Measurements from ENCODE around the gene HNRNPA3. TPM values are rescaled to one million over a fixed set of nuclear protein-coding genes. Genes with fewer than 3 reads are reported as not detected.
"Not testable (repeated sequence)": the region's sequence is repeated elsewhere in the genome, so short reads cannot be mapped to it uniquely, and the experiment has no call there.

Gene HNRNPA3
- total RNA-seq, 1 experiment from 2014 or later, result 290 TPM

DNA sequence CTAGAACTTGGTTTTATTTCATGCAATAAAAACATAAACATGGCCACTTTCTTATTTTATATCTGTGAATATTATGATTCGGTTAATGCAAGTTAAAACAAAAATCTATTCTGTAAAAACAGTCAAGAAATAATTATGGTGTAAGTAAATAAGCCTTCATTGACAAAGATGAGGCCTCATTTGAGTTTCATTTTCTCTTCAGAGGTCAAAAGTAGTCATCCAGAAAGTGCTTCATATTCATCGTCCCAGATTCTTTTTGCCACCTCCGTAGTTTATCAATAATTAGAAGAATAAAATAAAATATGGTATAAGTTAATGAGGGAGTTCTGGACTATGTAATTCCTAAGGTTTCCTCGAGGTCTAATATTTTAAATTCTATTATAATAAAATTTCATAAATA, 19.4 kb upstream of the HNRNPA3 start:
- POLR2A ChIA-PET (ENCODE audit: unreplicated experiment), result no interaction called here
- 0 out of 2 replicates have a peak, but pooled peaks cover 3% of the 10 kb centered on the region for H3F3A ChIP-seq (ENCODE audit: insufficient read depth, low read depth)
- H3K4me1 ChIP-seq (replicated peaks; ENCODE audit: insufficient read depth), result peaks cover 7% of the 10 kb centered on the region
- H3K36me3 ChIP-seq (ENCODE audit: low read depth), result no peaks in the 10 kb centered on the region
- no peaks in the 10 kb centered on the region for H3K27me3 ChIP-seq (ENCODE audit: insufficient read depth, low read depth)
- CTCF ChIA-PET, result no interaction called here
- no peak for DNase-seq
- BruUV-seq (replicated peaks), result no TSS peak
- no peak overlapping the region for H3K4me3 ChIP-seq
- TF ChIP-seq, protein P1, sequence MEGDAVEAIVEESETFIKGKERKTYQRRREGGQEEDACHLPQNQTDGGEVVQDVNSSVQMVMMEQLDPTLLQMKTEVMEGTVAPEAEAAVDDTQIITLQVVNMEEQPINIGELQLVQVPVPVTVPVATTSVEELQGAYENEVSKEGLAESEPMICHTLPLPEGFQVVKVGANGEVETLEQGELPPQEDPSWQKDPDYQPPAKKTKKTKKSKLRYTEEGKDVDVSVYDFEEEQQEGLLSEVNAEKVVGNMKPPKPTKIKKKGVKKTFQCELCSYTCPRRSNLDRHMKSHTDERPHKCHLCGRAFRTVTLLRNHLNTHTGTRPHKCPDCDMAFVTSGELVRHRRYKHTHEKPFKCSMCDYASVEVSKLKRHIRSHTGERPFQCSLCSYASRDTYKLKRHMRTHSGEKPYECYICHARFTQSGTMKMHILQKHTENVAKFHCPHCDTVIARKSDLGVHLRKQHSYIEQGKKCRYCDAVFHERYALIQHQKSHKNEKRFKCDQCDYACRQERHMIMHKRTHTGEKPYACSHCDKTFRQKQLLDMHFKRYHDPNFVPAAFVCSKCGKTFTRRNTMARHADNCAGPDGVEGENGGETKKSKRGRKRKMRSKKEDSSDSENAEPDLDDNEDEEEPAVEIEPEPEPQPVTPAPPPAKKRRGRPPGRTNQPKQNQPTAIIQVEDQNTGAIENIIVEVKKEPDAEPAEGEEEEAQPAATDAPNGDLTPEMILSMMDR (conservative IDR thresholded peaks at IDR 0.05), result no peak
- no peak for TF ChIP-seq EZH2 (IDR thresholded peaks at IDR 0.05; ENCODE audit: low read depth)
- H3K79me2 ChIP-seq (ENCODE audit: low read depth), result no peaks in the 10 kb centered on the region
- intact Hi-C loops (cut with micrococcal nuclease; ENCODE audit: unreplicated experiment), result no loop called here
- no peaks in the 10 kb centered on the region for H3K9me2 ChIP-seq (ENCODE audit: insufficient read depth)
- no peak overlapping the region for H2AFZ ChIP-seq
- no peaks in the 10 kb centered on the region for H3K9me3 ChIP-seq (ENCODE audit: insufficient read depth, low read depth)
- no peaks in the 10 kb centered on the region for H4K20me1 ChIP-seq (ENCODE audit: insufficient read depth)
- H3K4me2 ChIP-seq, result no peak overlapping the region
- no peak overlapping the region for H3K27ac ChIP-seq

DNA sequence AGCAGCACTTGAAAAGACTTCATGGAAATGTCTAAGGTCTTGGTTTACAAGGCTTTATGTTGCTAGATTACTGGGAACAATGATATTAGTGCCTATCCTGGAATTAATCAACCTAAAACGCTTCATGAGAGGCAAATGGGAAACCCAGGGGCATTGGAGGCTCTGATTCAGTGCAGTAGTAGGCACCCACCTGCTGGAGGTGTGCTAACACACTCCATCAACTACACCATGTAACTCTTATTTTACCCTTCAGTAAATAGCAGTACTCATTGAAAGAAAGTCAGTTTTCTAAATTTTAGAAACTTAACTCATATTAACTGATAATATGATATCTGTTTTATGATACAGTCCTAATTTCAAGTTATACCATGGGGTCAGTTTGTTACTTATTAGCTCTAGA, 17.4 kb upstream of the HNRNPA3 start:
- no peaks in the 10 kb centered on the region for H3K27me3 ChIP-seq (ENCODE audit: insufficient read depth, low read depth)
- CTCF ChIA-PET, result interaction anchor here (0.7 to 3.1 kb wide), 3 partner anchors 17 to 82 kb away, joined by 5 to 16 read pairs (median 6); no protein-coding TSS in a partner anchor
- intact Hi-C loops (cut with micrococcal nuclease; ENCODE audit: unreplicated experiment), result no loop called here
- DNase-seq, result no peak
- BruUV-seq (replicated peaks), result no TSS peak
- no peaks in the 10 kb centered on the region for H3K4me1 ChIP-seq (replicated peaks; ENCODE audit: insufficient read depth)
- no peak overlapping the region for H3K4me2 ChIP-seq
- no peak overlapping the region for H3K27ac ChIP-seq
- no peaks in the 10 kb centered on the region for H3K36me3 ChIP-seq (ENCODE audit: low read depth)
- H3K9me2 ChIP-seq (ENCODE audit: insufficient read depth), result no peaks in the 10 kb centered on the region
- no peaks in the 10 kb centered on the region for H3K79me2 ChIP-seq (ENCODE audit: low read depth)
- POLR2A ChIA-PET (ENCODE audit: unreplicated experiment), result interaction anchor here (0.6 kb wide), 1 partner anchor 567 kb away, joined by 13 read pairs; no protein-coding TSS in a partner anchor
- no peaks in the 10 kb centered on the region for H4K20me1 ChIP-seq (ENCODE audit: insufficient read depth)
- H3K4me3 ChIP-seq, result no peak overlapping the region
- no peaks in the 10 kb centered on the region for H3K9me3 ChIP-seq (ENCODE audit: insufficient read depth, low read depth)
- H3F3A ChIP-seq (ENCODE audit: insufficient read depth, low read depth), result no peaks in the 10 kb centered on the region
- TF ChIP-seq, protein P1 (conservative IDR thresholded peaks at IDR 0.05), result no peak
- TF ChIP-seq EZH2 (IDR thresholded peaks at IDR 0.05; ENCODE audit: low read depth), result no peak
- H2AFZ ChIP-seq, result no peak overlapping the region

DNA sequence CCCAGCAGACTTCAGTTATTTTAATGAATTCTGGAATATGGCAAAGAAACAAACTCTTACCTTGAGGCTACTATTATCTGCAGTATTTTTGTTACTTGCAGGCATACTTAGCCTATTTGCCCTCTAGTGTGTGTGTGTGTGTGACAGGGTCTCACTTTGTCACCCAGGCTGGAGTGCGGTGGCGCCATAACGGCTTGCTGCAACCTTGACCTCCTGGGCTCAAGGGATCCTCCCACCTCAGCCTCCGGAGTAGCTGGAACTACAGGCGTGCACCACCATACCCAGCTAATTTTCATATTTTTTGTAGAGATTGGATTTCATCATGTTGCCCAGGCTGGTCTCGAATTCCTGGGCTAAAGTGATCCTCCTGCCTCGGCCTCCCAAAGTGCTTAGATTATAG, 12.2 kb upstream of the HNRNPA3 start:
- POLR2A ChIA-PET (ENCODE audit: unreplicated experiment); H3K36me3 ChIP-seq (ENCODE audit: low read depth); H3K27me3 ChIP-seq (ENCODE audit: insufficient read depth, low read depth); H2AFZ ChIP-seq; H3K9me3 ChIP-seq (ENCODE audit: insufficient read depth, low read depth); H4K20me1 ChIP-seq (ENCODE audit: insufficient read depth); CTCF ChIA-PET; H3K4me3 ChIP-seq; H3K27ac ChIP-seq; DNase-seq; intact Hi-C loops (cut with micrococcal nuclease; ENCODE audit: unreplicated experiment); H3K4me1 ChIP-seq (replicated peaks; ENCODE audit: insufficient read depth); H3F3A ChIP-seq (ENCODE audit: insufficient read depth, low read depth); H3K4me2 ChIP-seq; BruUV-seq (replicated peaks); H3K79me2 ChIP-seq (ENCODE audit: low read depth); H3K9me2 ChIP-seq (ENCODE audit: insufficient read depth): not testable (repeated sequence)

DNA sequence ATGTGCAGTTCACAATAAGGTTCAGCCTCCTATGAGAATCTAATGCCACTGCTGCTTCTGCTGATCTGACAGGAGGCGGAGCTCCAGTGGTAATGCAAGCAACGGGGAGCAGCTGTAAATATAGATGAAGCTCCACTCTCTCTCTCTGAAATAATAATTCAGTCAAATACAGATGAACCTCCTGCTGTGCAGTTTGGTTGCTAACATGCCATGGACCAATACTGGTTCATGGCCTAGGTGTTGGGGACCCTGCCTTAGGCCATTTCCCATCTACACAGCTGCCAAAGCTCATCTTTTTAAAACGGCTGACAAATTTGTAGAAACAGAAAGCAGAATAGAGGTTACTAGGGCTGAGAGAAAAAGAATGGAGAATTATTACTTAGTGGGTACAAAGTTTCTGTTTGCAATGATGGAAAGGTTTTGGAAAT, 10.7 kb upstream of the HNRNPA3 start:
- ChIA-PET POLR2A (ENCODE audit: unreplicated experiment) (no interaction called here), CTCF (no interaction called here)
- intact Hi-C loops (cut with micrococcal nuclease; ENCODE audit: unreplicated experiment), result no loop called here
- Histone ChIP-seq H3K36me3 (ENCODE audit: low read depth) (no peaks in the 10 kb centered on the region), H3F3A (ENCODE audit: insufficient read depth, low read depth) (0 out of 2 replicates have a peak, but pooled peaks cover 8% of the 10 kb centered on the region), H4K20me1 (ENCODE audit: insufficient read depth) (no peaks in the 10 kb centered on the region), H3K27ac (no peak overlapping the region), H3K9me2 (ENCODE audit: insufficient read depth) (no peaks in the 10 kb centered on the region), H3K4me2 (no peak overlapping the region), H2AFZ (no peak overlapping the region), H3K4me1 (replicated peaks; ENCODE audit: insufficient read depth) (no peaks in the 10 kb centered on the region), H3K27me3 (ENCODE audit: insufficient read depth, low read depth) (no peaks in the 10 kb centered on the region), H3K79me2 (ENCODE audit: low read depth) (no peaks in the 10 kb centered on the region), H3K4me3 (no peak overlapping the region), H3K9me3 (ENCODE audit: insufficient read depth, low read depth) (no peaks in the 10 kb centered on the region)
- no TSS peak for BruUV-seq (replicated peaks)
- DNase-seq, result no peak
- no peak for TF ChIP-seq EZH2 (IDR thresholded peaks at IDR 0.05; ENCODE audit: low read depth)
- TF ChIP-seq, protein P1 (conservative IDR thresholded peaks at IDR 0.05), result no peak

All from PC-9 (cell line).